Measurements from ENCODE around the gene CYGB. TPM values are rescaled to one million over a fixed set of nuclear protein-coding genes. Genes with fewer than 3 reads are reported as not detected.
"Not testable (repeated sequence)": the region's sequence is repeated elsewhere in the genome, so short reads cannot be mapped to it uniquely, and the experiment has no call there.

CYGB gene
- total RNA-seq, 2 experiments from 2014 or later: not detected

GRCh38 chr17:76569607-76570279 lies 32.2 kb upstream of the CYGB start:
- ChIA-PET CTCF (interaction anchor here (0.6 kb wide), 1 partner anchor 85 kb away, joined by 3 read pairs; no protein-coding TSS in a partner anchor), POLR2A (interaction anchor here (0.5 kb wide), 1 partner anchor 94 kb away, joined by 7 read pairs; no protein-coding TSS in a partner anchor)

GRCh38 chr17:76568811-76569221 lies 31.3 kb upstream of the CYGB start:
- CTCF ChIA-PET: interaction anchor here (3.4 kb wide), 1 partner anchor 11 kb away, joined by 15 read pairs; no protein-coding TSS in a partner anchor
- POLR2A ChIA-PET: interaction anchor here (0.9 kb wide), 1 partner anchor 11 kb away, joined by 4 read pairs; no protein-coding TSS in a partner anchor

GRCh38 chr17:76567634-76568432 lies 30.3 kb upstream of the CYGB start:
- ChIA-PET CTCF (interaction anchor here (0.7 to 3.4 kb wide), 2 partner anchors 10 to 883 kb away, joined by 3 to 15 read pairs; no protein-coding TSS in a partner anchor), POLR2A (interaction anchor here (0.6 to 2.0 kb wide), 4 partner anchors 10 to 48 kb away, joined by 3 to 11 read pairs (median 4); no protein-coding TSS in a partner anchor)

- CTCF ChIA-PET: interaction anchor here (0.7 to 3.4 kb wide), 4 partner anchors 9 to 884 kb away, joined by 3 to 15 read pairs (median 3); partner anchors contain the start of gene ST6GALNAC2
- POLR2A ChIA-PET: interaction anchor here (0.6 to 2.0 kb wide), 3 partner anchors 9 to 629 kb away, joined by 3 to 11 read pairs (median 4); no protein-coding TSS in a partner anchor
Measured at GRCh38 chr17:76566988-76567431, 29.5 kb upstream of the CYGB start.

GRCh38 chr17:76566613-76566943 lies 29.1 kb upstream of the CYGB start:
- CTCF ChIA-PET: interaction anchor here (0.8 to 3.4 kb wide), 3 partner anchors 9 to 44 kb away, joined by 3 to 15 read pairs (median 3); partner anchors contain the start of gene ST6GALNAC2
- POLR2A ChIA-PET: interaction anchor here (0.6 to 2.0 kb wide), 3 partner anchors 9 to 629 kb away, joined by 3 to 11 read pairs (median 4); no protein-coding TSS in a partner anchor

- ChIA-PET CTCF (interaction anchor here (0.8 to 3.4 kb wide), 3 partner anchors 8 to 43 kb away, joined by 3 to 15 read pairs (median 3); partner anchors contain the start of gene ST6GALNAC2), POLR2A (interaction anchor here (0.6 to 2.0 kb wide), 2 partner anchors 8 to 117 kb away, joined by 3 to 11 read pairs; no protein-coding TSS in a partner anchor)
Measured at GRCh38 chr17:76565728-76566612, 28.5 kb upstream of the CYGB start.

GRCh38 chr17:76564991-76565727 lies 27.6 kb upstream of the CYGB start:
- POLR2A ChIA-PET, CTCF ChIA-PET: not testable (repeated sequence)

GRCh38 chr17:76563359-76563758 lies 25.9 kb upstream of the CYGB start:
- POLR2A ChIA-PET: interaction anchor here (0.6 to 0.7 kb wide), 2 partner anchors 13 to 915 kb away, joined by 3 to 4 read pairs; no protein-coding TSS in a partner anchor
- CTCF ChIA-PET: not testable (repeated sequence)

- ChIA-PET POLR2A (interaction anchor here (0.6 kb wide), 2 partner anchors 61 to 170 kb away, joined by 4 to 5 read pairs; no protein-coding TSS in a partner anchor), CTCF (interaction anchor here (0.9 kb wide), 1 partner anchor 40 kb away, joined by 4 read pairs; no protein-coding TSS in a partner anchor)
Measured at GRCh38 chr17:76562734-76563148, 25.2 kb upstream of the CYGB start.

GRCh38 chr17:76561799-76562268 lies 24.3 kb upstream of the CYGB start:
- ChIA-PET CTCF (interaction anchor here (0.9 kb wide), 1 partner anchor 39 kb away, joined by 4 read pairs; no protein-coding TSS in a partner anchor), POLR2A (no interaction called here)

- POLR2A ChIA-PET: no interaction called here
- CTCF ChIA-PET: interaction anchor here (0.6 kb wide), 1 partner anchor 96 kb away, joined by 3 read pairs; no protein-coding TSS in a partner anchor
Measured at GRCh38 chr17:76561332-76561731, 23.8 kb upstream of the CYGB start.

GRCh38 chr17:76560877-76561221 lies 23.3 kb upstream of the CYGB start:
- POLR2A ChIA-PET: interaction anchor here (0.7 kb wide), 1 partner anchor 1953 kb away, joined by 3 read pairs; no protein-coding TSS in a partner anchor
- CTCF ChIA-PET: interaction anchor here (0.6 kb wide), 1 partner anchor 95 kb away, joined by 3 read pairs; no protein-coding TSS in a partner anchor

- ChIA-PET CTCF (interaction anchor here (0.9 to 1.7 kb wide), 4 partner anchors 25 to 156 kb away, joined by 3 to 9 read pairs (median 4); no protein-coding TSS in a partner anchor), POLR2A (interaction anchor here (0.7 to 0.9 kb wide), 2 partner anchors 165 to 1954 kb away, joined by 3 read pairs; no protein-coding TSS in a partner anchor)
Measured at GRCh38 chr17:76560036-76560876, 22.7 kb upstream of the CYGB start.

GRCh38 chr17:76559460-76559859 lies 22.0 kb upstream of the CYGB start:
- POLR2A ChIA-PET: not testable (repeated sequence)
- CTCF ChIA-PET: interaction anchor here (0.6 to 1.7 kb wide), 5 partner anchors 24 to 157 kb away, joined by 3 to 9 read pairs (median 4); no protein-coding TSS in a partner anchor

- ChIA-PET CTCF (interaction anchor here (0.8 to 3.7 kb wide), 15 partner anchors 9 to 618 kb away, joined by 3 to 21 read pairs (median 7); partner anchors contain the start of genes FBF1 and ST6GALNAC2), POLR2A (interaction anchor here (0.9 to 2.2 kb wide), 9 partner anchors 8 to 169 kb away, joined by 3 to 11 read pairs (median 4); partner anchors contain the start of genes JMJD6 and METTL23)
Measured at GRCh38 chr17:76558198-76559095, 20.9 kb upstream of the CYGB start.
